GM20000 (cell line): ENCODE measurements around the gene PLEKHS1.
"Not testable (repeated sequence)": the region's sequence is repeated elsewhere in the genome, so short reads cannot be mapped to it uniquely, and the experiment has no call there.

Source experiments
- DNase-seq: peaks from one replicate; pipeline ENCODE4 v3.0.0; 2012; ENCODE audit warnings: low spot score
- CTCF ChIP-seq: IDR thresholded peaks from 2 replicates; pipeline ENCODE4 v1.5.1; 2012; ENCODE audit warnings: mild to moderate bottlenecking, control low read depth; ENCODE audit errors: extremely low read depth, missing control alignments

Gene PLEKHS1

DNA sequence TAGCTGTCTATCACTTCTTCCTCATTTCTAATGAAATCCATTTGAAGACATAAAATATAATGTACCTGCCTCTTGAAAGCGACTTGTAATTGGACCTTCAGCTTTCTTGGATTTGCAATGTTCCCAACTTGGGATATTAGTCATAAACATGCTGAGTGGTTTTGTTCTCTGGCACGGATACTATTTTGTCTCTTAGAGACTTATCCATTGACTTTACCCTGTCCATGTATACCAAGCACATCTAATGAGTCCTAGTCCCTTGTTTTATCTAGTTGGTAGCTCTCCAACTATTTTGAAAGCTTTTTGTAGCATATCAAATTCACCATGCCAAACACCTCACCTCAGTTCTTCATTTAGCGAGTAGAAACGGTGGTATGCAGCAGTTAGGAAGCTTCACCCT, 18.9 kb downstream of the PLEKHS1 start:
- no peak for TF ChIP-seq CTCF
- no peak for DNase-seq

DNA sequence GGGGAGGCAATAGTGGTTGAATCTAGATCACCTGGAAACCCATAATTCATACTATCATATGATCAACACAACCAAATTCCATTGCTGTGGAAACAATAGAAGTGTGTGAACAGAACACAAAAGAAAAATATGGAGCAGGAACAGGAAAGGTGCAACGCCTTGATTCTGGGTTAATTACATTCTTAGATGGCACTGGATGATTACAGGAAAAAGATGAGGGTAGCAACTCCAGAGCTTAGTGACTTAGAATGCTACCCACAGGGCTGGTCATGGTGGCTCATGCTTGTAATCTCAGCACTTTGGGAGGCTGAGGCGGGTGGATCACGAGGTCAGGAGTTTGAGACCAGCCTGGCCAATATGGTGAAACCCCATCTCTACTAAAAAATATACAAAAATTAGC, 19.6 kb downstream of the PLEKHS1 start:
- DNase-seq: not testable (repeated sequence)

- no peak for DNase-seq
- TF ChIP-seq CTCF: no peak
Measured at GRCh38 chr10:113775686-113776294, 24.3 kb downstream of the PLEKHS1 start.

DNA sequence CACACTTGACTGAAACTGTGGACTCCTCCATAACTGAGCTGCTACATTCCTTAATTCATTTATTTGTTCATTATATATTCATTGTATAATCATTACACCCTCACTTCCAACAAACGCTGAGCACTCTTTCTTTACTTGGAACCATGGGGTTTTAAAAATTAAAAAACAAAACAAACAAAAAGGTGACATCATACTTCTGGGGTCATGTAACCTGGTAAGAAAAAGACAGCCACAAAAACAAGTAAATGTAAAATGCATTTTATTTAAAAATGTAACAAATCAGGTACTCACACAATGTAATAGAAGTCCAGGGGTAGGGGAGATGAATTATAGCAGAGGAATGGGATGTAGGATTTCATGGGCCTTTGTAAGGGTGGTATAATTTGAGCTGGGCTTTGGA, 25.1 kb downstream of the PLEKHS1 start:
- no peak for TF ChIP-seq CTCF
- no peak for DNase-seq

DNA sequence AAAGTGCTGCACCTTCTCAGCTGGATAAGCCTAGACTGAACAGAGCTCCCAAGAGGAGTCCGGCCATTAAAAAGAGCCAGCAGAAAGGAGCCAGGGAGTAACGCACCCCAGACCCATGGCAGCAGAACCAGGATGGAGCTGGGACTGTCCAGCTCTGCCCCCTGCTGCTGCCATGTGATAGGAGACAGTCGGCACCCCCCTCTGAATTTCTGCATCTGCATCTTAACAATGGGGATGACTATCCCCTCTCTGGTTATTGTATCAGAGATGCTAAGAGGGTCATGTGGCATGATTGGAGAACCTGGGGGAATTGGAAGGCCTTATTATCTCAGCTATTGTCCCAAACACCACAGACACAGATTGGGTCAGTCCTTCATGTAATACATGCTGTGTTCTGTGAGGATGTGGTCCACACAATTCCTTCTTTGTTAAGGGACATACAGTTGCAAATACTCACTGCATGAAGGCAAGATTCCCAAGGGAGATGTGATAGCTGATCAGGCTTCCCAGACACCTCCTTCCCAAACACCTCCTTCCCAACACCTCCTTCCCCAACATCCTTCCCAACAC, 29.3 kb downstream of the PLEKHS1 start:
- no peak for TF ChIP-seq CTCF
- no peak for DNase-seq

DNA sequence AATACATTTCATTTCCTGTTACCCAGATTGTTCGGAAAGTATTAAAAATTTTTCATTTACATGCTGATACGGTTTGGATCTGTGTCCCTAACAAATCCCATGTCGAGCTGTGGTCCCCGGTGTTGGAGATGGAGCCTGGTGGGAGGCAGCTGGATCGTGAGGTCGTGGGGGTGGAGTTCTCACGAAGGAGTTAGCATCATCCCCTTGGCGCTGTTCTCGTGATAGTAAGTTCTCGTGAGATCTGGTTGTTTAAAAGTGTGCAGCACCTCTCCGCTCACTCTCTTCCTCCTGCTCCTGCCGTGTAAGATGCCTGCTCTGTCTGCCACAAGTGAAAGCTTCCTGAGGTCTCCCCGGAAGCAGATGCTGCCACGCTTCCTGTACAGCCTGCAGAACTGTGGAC, 30.9 kb downstream of the PLEKHS1 start:
- TF ChIP-seq CTCF: no peak
- DNase-seq: no peak

DNA sequence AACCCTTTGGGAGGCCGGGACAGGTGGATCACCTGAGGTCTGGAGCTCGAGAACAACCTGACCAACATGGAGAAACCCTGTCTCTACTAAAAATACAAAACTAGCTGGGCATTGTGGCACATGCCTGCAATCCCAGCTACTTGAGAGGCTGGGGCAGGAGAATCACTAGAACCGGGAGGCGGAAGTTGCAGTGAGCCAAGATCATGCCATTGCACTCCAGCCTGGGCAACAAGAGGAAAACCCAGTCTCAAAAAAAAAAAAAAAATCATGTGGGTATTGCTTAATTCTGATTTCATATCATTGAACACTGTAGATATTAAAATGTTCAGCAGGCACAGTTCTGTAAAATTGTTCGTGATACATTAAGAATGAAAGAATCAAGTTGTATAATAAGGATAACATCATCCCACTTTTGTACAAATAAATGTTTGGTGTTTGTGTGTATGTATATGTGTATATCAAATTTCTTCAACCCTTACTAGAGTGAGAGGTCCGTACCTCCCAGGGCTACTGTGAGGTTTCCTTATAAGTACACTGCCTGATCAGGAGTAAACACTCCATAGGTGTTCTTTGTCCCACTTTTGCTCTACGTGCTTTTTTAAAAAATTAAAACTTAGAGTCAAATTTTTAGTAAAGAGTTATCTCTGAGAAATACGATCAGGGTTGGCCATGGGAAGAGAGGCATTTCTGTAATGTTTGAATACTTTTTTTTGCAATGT, 31.7 kb downstream of the PLEKHS1 start:
- no peak for DNase-seq
- no peak for TF ChIP-seq CTCF
